Measurements from ENCODE around the gene MIA2. TPM values are rescaled to one million over a fixed set of nuclear protein-coding genes. Genes with fewer than 3 reads are reported as not detected.

Gene MIA2
- total and polyA plus RNA-seq, 4 donors: 24.9 to 32.2 (median 28.3) TPM

- Histone ChIP-seq H3K27me3 (ENCODE audit: control insufficient read depth in 3 of 3, insufficient read depth in 3 of 3, low read length in 2 of 3) (no peaks in the 10 kb centered on the region), H3K9me3 (ENCODE audit: control insufficient read depth in 4 of 4, insufficient read depth in 3 of 4, low read length in 3 of 4) (no peaks in the 10 kb centered on the region), H3K4me1 (ENCODE audit: control insufficient read depth in 5 of 5, insufficient read depth in 5 of 5, low read length in 5 of 5) (peaks cover 0 to 26% (median 3%) of the 10 kb centered on the region in 5 donors), H3K27ac (ENCODE audit: low read depth in 1 of 2, low read length in 1 of 2) (no peak overlapping the region), H3K4me3 (no peak overlapping the region), H3K36me3 (ENCODE audit: control insufficient read depth in 4 of 4, insufficient read depth in 4 of 4, low read length in 4 of 4) (no peaks in the 10 kb centered on the region), H3K9ac (ENCODE audit: insufficient read depth in 1 of 2, low read length in 2 of 2) (no peak overlapping the region)
- WGBS, 2 donors: 85 to 94% methylated on average over 7 of the region's 7 CpGs
- no peak for ATAC-seq (ENCODE audit: insufficient read depth, low FRiP score)
- TF ChIP-seq CTCF (IDR thresholded peaks at IDR 0.05; ENCODE audit: control extremely low read depth, extremely low read depth): no peak
- DNase-seq: no peak
Observed at GRCh38 chr14:39264057-39264456, 30.3 kb downstream of the MIA2 start.

GRCh38 chr14:39264558-39264957, 30.8 kb downstream of the MIA2 start:
- Histone ChIP-seq H3K4me1 (ENCODE audit: control insufficient read depth in 5 of 5, insufficient read depth in 5 of 5, low read length in 5 of 5) (peaks cover 0 to 26% (median 7%) of the 10 kb centered on the region in 5 donors), H3K4me3 (no peak overlapping the region), H3K36me3 (ENCODE audit: control insufficient read depth in 4 of 4, insufficient read depth in 4 of 4, low read length in 4 of 4) (no peaks in the 10 kb centered on the region), H3K9me3 (ENCODE audit: control insufficient read depth in 4 of 4, insufficient read depth in 3 of 4, low read length in 3 of 4) (no peaks in the 10 kb centered on the region), H3K27me3 (ENCODE audit: control insufficient read depth in 3 of 3, insufficient read depth in 3 of 3, low read length in 2 of 3) (no peaks in the 10 kb centered on the region), H3K27ac (ENCODE audit: low read depth in 1 of 2, low read length in 1 of 2) (no peak overlapping the region), H3K9ac (ENCODE audit: insufficient read depth in 1 of 2, low read length in 2 of 2) (no peak overlapping the region)
- ATAC-seq (ENCODE audit: insufficient read depth, low FRiP score): no peak
- 84 to 97% methylated on average over 1 of the region's 1 CpG for WGBS, 2 donors
- no peak for TF ChIP-seq CTCF (IDR thresholded peaks at IDR 0.05; ENCODE audit: control extremely low read depth, extremely low read depth)
- no peak for DNase-seq

DNA sequence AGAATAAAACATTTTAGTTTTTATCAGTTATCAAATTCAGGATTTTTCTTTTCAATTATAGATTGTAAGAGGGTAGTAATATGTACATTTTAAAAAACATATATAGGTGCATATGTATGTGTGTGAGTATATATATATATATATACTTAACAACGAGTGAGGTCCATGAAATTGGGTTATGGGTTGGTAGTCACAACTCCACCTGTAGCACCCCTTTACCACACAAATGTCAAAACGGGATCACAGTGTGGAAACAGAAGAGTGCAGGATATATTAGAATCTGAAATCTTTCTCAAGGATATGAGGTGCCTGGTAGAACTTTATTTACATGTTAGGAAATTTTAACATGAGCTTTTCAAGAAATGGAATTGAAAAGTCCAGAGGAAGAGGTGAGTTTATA, 31.3 kb downstream of the MIA2 start:
- ATAC-seq (ENCODE audit: insufficient read depth, low FRiP score) (no peak), DNase-seq (peak in 2 of 3 donors; percentile 16 to 56)
- Histone ChIP-seq H3K9ac (ENCODE audit: insufficient read depth in 1 of 2, low read length in 2 of 2) (no peak overlapping the region), H3K27me3 (ENCODE audit: control insufficient read depth in 3 of 3, insufficient read depth in 3 of 3, low read length in 2 of 3) (no peaks in the 10 kb centered on the region), H3K4me1 (ENCODE audit: control insufficient read depth in 5 of 5, insufficient read depth in 5 of 5, low read length in 5 of 5) (peaks cover 0 to 26% (median 7%) of the 10 kb centered on the region in 5 donors), H3K27ac (ENCODE audit: low read depth in 1 of 2, low read length in 1 of 2) (no peak overlapping the region), H3K36me3 (ENCODE audit: control insufficient read depth in 4 of 4, insufficient read depth in 4 of 4, low read length in 4 of 4) (no peaks in the 10 kb centered on the region), H3K4me3 (no peak overlapping the region), H3K9me3 (ENCODE audit: control insufficient read depth in 4 of 4, insufficient read depth in 3 of 4, low read length in 3 of 4) (no peaks in the 10 kb centered on the region)
- TF ChIP-seq CTCF (IDR thresholded peaks at IDR 0.05; ENCODE audit: control extremely low read depth, extremely low read depth): no peak
- WGBS, 2 donors: 7 to 9% methylated on average over 2 of the region's 2 CpGs

Measured in lung (tissue), 12 donors.